ENCODE data around the gene EML2.

The EML2 gene

GRCh38 chr19:45577111-45577905, 61.9 kb downstream of the EML2 start:
- DNase-seq (ENCODE audit: low spot score), result peak; percentile 20
- no peak for TF ChIP-seq CTCF (IDR thresholded peaks at IDR 0.05; ENCODE audit: extremely low read depth, missing control alignments)

- no peak for TF ChIP-seq CTCF (IDR thresholded peaks at IDR 0.05; ENCODE audit: extremely low read depth, missing control alignments)
- no peak for DNase-seq (ENCODE audit: low spot score)
Observed at GRCh38 chr19:45576682-45577081, 62.5 kb downstream of the EML2 start.

- DNase-seq (ENCODE audit: low spot score), result peak; percentile 64
- TF ChIP-seq CTCF (IDR thresholded peaks at IDR 0.05; ENCODE audit: extremely low read depth, missing control alignments), result no peak
Observed at GRCh38 chr19:45575216-45575615, 64.0 kb downstream of the EML2 start.

GRCh38 chr19:45574526-45574925, 64.7 kb downstream of the EML2 start:
- TF ChIP-seq CTCF (IDR thresholded peaks at IDR 0.05; ENCODE audit: extremely low read depth, missing control alignments), result no peak

GRCh38 chr19:45571457-45572220, 67.6 kb downstream of the EML2 start:
- TF ChIP-seq CTCF (IDR thresholded peaks at IDR 0.05; ENCODE audit: extremely low read depth, missing control alignments), result no peak
- DNase-seq (ENCODE audit: low spot score), result no peak

More at GRCh38 chr19:45574526-45574925, 64.7 kb downstream of the EML2 start:
- no peak for DNase-seq (ENCODE audit: low spot score)

GRCh38 chr19:45569619-45570421, 69.4 kb downstream of the EML2 start:
- TF ChIP-seq CTCF (IDR thresholded peaks at IDR 0.05; ENCODE audit: extremely low read depth, missing control alignments), result peak; percentile 79
- DNase-seq (ENCODE audit: low spot score), result peak; percentile 56

All from GM20000 (cell line).